ENCODE results near the gene COQ8A. TPM values are rescaled to one million over a fixed set of nuclear protein-coding genes. Genes with fewer than 3 reads are reported as not detected.

COQ8A gene
- total and polyA plus RNA-seq, 2 experiments from 2014 or later, result 25.2 to 37.4 TPM

- TF ChIP-seq EZH2 (IDR thresholded peaks at IDR 0.05; ENCODE audit: low read depth, unreplicated experiment), result no peak
- no peak for TF ChIP-seq JUNB (IDR thresholded peaks at IDR 0.05; ENCODE audit: unreplicated experiment)
- no peak for TF ChIP-seq REST (IDR thresholded peaks at IDR 0.05; ENCODE audit: unreplicated experiment)
- no peak for TF ChIP-seq CREB1 (CRISPR knock-in tag; IDR thresholded peaks at IDR 0.05; ENCODE audit: low read depth)
- TF ChIP-seq STAT1 (IDR thresholded peaks at IDR 0.05; ENCODE audit: unreplicated experiment), result no peak
- TF ChIP-seq ZNF331 (CRISPR knock-in tag; IDR thresholded peaks at IDR 0.05; ENCODE audit: low read depth), result no peak
Observed at GRCh38 chr1:226988334-226988666, 48.2 kb downstream of the COQ8A start (continued).

GRCh38 chr1:226989085-226989920 is 49.2 kb downstream of the COQ8A start:
- H3K4me3 ChIP-seq, result no peak overlapping the region
- no peaks in the 10 kb centered on the region for H3K36me3 ChIP-seq (ENCODE audit: insufficient read depth)
- no peak overlapping the region for H3K4me2 ChIP-seq
- peaks cover 24% of the 10 kb centered on the region for H3K36me3 Mint-ChIP-seq (ENCODE audit: low read depth)
- H3K4me1 ChIP-seq (ENCODE audit: insufficient read depth), result no peaks in the 10 kb centered on the region
- no peaks in the 10 kb centered on the region for H3K79me2 ChIP-seq (replicated peaks; ENCODE audit: insufficient read depth)
- no peak overlapping the region for H3K4me3 Mint-ChIP-seq
- no peaks in the 10 kb centered on the region for H3K27me3 ChIP-seq (ENCODE audit: insufficient read depth)
- H3K27ac Mint-ChIP-seq, result no peak overlapping the region
- H3K4me1 Mint-ChIP-seq, result peaks cover 24% of the 10 kb centered on the region
- no peaks in the 10 kb centered on the region for H3K9me2 ChIP-seq (ENCODE audit: insufficient read depth)
- H3K27me3 Mint-ChIP-seq (ENCODE audit: insufficient read depth, low read depth, poor library complexity), result peaks cover 12% of the 10 kb centered on the region
- H3F3A ChIP-seq (replicated peaks; ENCODE audit: low read depth), result no peaks in the 10 kb centered on the region; the same call in 1 of the 2 replicates
- DNase-seq (ENCODE audit: low spot score) (no peak), ATAC-seq (no peak)
- H3K27ac ChIP-seq (ENCODE audit: low read depth), result no peak overlapping the region
- no peaks in the 10 kb centered on the region for H3K9me3 Mint-ChIP-seq
- no peak overlapping the region for H2AFZ ChIP-seq
- H4K20me1 ChIP-seq (replicated peaks; ENCODE audit: insufficient read depth), result no peaks in the 10 kb centered on the region; the same call in 1 of the 2 replicates
- TF ChIP-seq ZNF114 (CRISPR knock-in tag; IDR thresholded peaks at IDR 0.05) (no peak), EZH2 (IDR thresholded peaks at IDR 0.05; ENCODE audit: low read depth, unreplicated experiment) (no peak), NANOG (IDR thresholded peaks at IDR 0.05; ENCODE audit: borderline replicate concordance) (no peak), JUNB (IDR thresholded peaks at IDR 0.05; ENCODE audit: unreplicated experiment) (no peak)

- no peak overlapping the region for H3K4me3 Mint-ChIP-seq
- H3K36me3 ChIP-seq (ENCODE audit: insufficient read depth), result no peaks in the 10 kb centered on the region
- H3K9me3 Mint-ChIP-seq, result no peaks in the 10 kb centered on the region
- H3K27ac ChIP-seq (ENCODE audit: low read depth), result no peak overlapping the region
- H2AFZ ChIP-seq, result no peak overlapping the region
- H3K4me3 ChIP-seq, result no peak overlapping the region
- H3K27me3 ChIP-seq (ENCODE audit: insufficient read depth), result no peaks in the 10 kb centered on the region
- H3K9me2 ChIP-seq (ENCODE audit: insufficient read depth), result no peaks in the 10 kb centered on the region
- no peak for DNase-seq (ENCODE audit: low spot score)
- no peaks in the 10 kb centered on the region; the same call in 1 of the 2 replicates for H3K4me1 ChIP-seq (ENCODE audit: insufficient read depth)
- no peak for ATAC-seq
- H3F3A ChIP-seq (replicated peaks; ENCODE audit: low read depth), result no peaks in the 10 kb centered on the region; the same call in 1 of the 2 replicates
- peaks cover 33% of the 10 kb centered on the region for H3K4me1 Mint-ChIP-seq
- no peak overlapping the region for H3K27ac Mint-ChIP-seq
- H3K27me3 Mint-ChIP-seq (ENCODE audit: insufficient read depth, low read depth, poor library complexity), result peaks cover 15% of the 10 kb centered on the region
- no peak overlapping the region for H3K4me2 ChIP-seq
- peaks cover 24% of the 10 kb centered on the region for H3K36me3 Mint-ChIP-seq (ENCODE audit: low read depth)
- H4K20me1 ChIP-seq (replicated peaks; ENCODE audit: insufficient read depth), result no peaks in the 10 kb centered on the region; the same call in 1 of the 2 replicates
- no peaks in the 10 kb centered on the region for H3K79me2 ChIP-seq (replicated peaks; ENCODE audit: insufficient read depth)
- TF ChIP-seq EZH2phosphoT487 (IDR thresholded peaks at IDR 0.05; ENCODE audit: unreplicated experiment) (no peak), ZNF331 (CRISPR knock-in tag; IDR thresholded peaks at IDR 0.05; ENCODE audit: low read depth) (no peak), ETS1 (IDR thresholded peaks at IDR 0.05) (no peak), ZNF114 (CRISPR knock-in tag; IDR thresholded peaks at IDR 0.05) (no peak), CTCF (conservative IDR thresholded peaks at IDR 0.05; ENCODE audit: low read depth in 2 of 2) (no peak), POLR2AphosphoS5 (IDR thresholded peaks at IDR 0.05; ENCODE audit: low read depth) (no peak)
Observed at GRCh38 chr1:226990133-226990716, 50.1 kb downstream of the COQ8A start.
